Retinal pigment epithelial cell (primary cell): Measurements from ENCODE around the gene ZFP37.

Experiments used
- DNase-seq: peaks from one replicate; pipeline ENCODE4 v3.0.0-alpha.2; 2010; ENCODE audit warnings: low read depth
- H3K4me3 ChIP-seq: 2 replicates; pipeline ENCODE4 v1.5.1; 2011; ENCODE audit warnings: mild to moderate bottlenecking, low read length, control low read depth, moderate library complexity
- TF ChIP-seq, protein P1 (sequence below): conservative IDR thresholded peaks from 2 replicates; pipeline ENCODE4 v1.5.1; 2011; ENCODE audit warnings: low read depth, low read length, control low read depth, inconsistent platforms

Gene ZFP37

GRCh38 chr9:113042884-113043657 lies 13.5 kb downstream of the ZFP37 start:
- no peak overlapping the region for H3K4me3 ChIP-seq
- TF ChIP-seq, protein P1, sequence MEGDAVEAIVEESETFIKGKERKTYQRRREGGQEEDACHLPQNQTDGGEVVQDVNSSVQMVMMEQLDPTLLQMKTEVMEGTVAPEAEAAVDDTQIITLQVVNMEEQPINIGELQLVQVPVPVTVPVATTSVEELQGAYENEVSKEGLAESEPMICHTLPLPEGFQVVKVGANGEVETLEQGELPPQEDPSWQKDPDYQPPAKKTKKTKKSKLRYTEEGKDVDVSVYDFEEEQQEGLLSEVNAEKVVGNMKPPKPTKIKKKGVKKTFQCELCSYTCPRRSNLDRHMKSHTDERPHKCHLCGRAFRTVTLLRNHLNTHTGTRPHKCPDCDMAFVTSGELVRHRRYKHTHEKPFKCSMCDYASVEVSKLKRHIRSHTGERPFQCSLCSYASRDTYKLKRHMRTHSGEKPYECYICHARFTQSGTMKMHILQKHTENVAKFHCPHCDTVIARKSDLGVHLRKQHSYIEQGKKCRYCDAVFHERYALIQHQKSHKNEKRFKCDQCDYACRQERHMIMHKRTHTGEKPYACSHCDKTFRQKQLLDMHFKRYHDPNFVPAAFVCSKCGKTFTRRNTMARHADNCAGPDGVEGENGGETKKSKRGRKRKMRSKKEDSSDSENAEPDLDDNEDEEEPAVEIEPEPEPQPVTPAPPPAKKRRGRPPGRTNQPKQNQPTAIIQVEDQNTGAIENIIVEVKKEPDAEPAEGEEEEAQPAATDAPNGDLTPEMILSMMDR: no peak
- DNase-seq: no peak

DNA sequence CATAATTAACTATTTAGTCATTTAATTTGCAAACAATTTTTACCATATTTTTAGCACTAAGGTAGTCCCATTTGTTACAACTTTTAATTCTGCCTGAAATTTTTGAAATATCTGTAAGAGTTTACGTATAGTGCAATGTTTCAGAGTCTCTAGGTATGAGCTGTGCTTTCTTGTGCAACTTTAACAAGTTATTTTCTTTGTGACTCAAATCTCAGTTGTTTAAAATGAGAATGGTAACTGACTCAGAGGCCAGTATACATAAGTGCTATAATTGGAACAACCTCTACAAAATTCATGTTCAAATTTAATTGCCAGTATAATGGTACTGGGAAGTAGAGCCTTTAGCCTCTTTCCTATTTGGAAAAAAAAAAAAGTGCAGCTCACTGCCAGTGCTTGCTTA lies 30.3 kb downstream of the ZFP37 start:
- no peak for DNase-seq
- TF ChIP-seq, protein P1: no peak

GRCh38 chr9:113018247-113018646 lies 38.3 kb downstream of the ZFP37 start:
- DNase-seq: no peak
- TF ChIP-seq, protein P1: no peak

More for the DNA sequence above, 30.3 kb downstream of the ZFP37 start:
- no peak overlapping the region for H3K4me3 ChIP-seq

GRCh38 chr9:113012492-113012891 lies 44.0 kb downstream of the ZFP37 start:
- TF ChIP-seq, protein P1: no peak
- peak overlapping the region; percentile 65 for H3K4me3 ChIP-seq
- no peak for DNase-seq

More at GRCh38 chr9:113018247-113018646, 38.3 kb downstream of the ZFP37 start:
- no peak overlapping the region for H3K4me3 ChIP-seq

DNA sequence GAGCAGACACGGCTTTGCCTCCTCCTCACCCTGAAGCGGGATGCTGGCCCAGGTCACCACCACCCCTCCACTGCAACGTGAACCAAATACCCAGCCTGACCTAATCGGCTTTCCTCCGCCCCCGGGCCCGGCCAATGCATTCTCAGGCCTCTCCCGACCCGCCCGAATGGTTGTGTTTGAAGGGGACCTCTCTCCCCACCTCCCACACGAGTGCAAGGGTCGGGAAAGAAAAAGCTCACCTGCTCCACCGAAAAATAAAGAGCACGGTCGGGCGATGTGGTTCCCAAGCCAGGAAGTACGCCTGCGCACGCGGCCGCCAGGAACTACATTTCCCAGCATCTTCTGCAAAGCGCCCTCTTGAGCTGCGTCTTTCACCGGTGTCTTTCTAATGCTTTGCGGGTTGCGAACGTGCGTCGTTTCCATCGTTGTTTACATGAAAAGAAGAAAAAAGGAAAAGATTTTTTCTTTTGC lies 44.6 kb downstream of the ZFP37 start, which contains the start of gene ZNF883:
Gene ZNF883, minus strand, starts transcription at position 282 of the 471 bp plus-strand sequence.
- peak within 1 kb of the TSS; percentile 65 for H3K4me3 ChIP-seq
- TF ChIP-seq, protein P1: no peak
- peak; percentile 24 for DNase-seq

DNA sequence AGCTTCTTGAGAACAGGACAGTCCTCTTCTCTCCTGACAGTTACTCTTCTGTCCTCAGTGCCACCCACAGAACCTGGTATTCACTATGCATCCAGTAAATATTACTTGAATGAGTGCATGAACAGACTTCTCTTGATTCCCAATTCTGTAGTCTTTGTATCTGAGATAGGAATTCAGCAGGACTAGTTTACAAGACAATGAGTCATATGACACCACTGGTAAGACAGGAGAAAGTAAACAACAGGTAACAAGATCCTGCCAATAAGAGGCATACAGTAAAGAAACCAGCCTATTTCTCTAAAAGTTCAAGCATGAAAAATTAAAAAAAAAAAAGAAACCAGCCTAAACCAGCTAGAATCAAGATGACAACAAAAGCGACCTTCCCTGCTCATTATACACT lies 50.7 kb downstream of the ZFP37 start:
- H3K4me3 ChIP-seq: no peak overlapping the region
- no peak for DNase-seq
- TF ChIP-seq, protein P1: no peak
